Pons (tissue), 1 donor: ENCODE data around the gene FLVCR1.
"Not testable (repeated sequence)": the region's sequence is repeated elsewhere in the genome, so short reads cannot be mapped to it uniquely, and the experiment has no call there.

ENCODE experiments used
- DNase-seq: peaks from one replicate; pipeline ENCODE4 v3.0.0-alpha.2; 2016; ENCODE audit warnings: low spot score

FLVCR1 gene

GRCh38 chr1:212860713-212861581 is 2.9 kb downstream of the FLVCR1 start:
- no peak for DNase-seq

DNA sequence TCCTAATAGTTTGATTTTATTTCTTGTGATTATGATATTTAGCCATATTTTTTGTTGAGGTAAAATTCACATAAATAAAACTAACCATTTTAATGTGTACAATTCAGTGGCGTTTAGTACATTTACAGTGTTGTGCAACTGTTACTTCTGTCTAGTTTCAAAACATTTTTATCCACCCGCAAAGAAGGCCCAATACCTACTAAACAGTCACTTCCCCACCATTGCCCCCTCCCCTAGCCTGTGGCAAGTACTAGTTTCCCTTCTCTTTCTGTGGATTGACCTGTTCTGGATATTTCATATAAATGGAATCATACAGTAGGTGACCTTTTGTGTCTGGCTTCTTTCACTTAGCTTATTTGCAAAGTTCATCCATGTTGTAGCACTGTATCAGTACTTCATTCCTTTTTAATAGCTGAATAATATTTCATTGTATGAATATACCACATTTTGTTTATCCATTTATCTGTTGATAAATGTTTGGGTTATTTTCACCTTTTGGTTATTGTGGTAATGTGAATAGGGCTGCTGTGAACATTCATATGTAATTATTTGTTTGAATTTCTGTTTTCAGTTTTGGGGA is 4.1 kb downstream of the FLVCR1 start:
- no peak for DNase-seq

- not testable (repeated sequence) for DNase-seq
Observed at GRCh38 chr1:212863345-212863744, 5.3 kb downstream of the FLVCR1 start.

- peak; percentile 15 for DNase-seq
Observed at GRCh38 chr1:212864201-212864600, 6.1 kb downstream of the FLVCR1 start.

DNA sequence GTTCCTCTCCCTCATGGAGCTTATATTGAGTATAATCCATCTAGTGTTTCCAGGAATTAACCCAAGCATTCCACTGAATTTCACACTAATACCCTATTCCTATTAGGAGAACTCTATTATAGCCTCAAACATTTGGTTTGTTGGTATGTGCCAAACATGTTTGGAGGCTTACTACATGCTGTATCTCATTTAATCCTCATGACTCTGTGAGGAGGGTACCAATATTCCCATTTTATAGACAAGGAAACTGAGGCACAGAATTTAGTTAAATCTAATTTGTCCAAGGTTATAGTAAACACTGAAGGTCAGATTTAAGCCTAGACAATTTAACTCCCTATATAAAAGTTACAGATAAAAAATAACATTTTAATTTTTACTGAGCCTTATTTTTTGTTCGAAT is 9.1 kb downstream of the FLVCR1 start:
- no peak for DNase-seq

DNA sequence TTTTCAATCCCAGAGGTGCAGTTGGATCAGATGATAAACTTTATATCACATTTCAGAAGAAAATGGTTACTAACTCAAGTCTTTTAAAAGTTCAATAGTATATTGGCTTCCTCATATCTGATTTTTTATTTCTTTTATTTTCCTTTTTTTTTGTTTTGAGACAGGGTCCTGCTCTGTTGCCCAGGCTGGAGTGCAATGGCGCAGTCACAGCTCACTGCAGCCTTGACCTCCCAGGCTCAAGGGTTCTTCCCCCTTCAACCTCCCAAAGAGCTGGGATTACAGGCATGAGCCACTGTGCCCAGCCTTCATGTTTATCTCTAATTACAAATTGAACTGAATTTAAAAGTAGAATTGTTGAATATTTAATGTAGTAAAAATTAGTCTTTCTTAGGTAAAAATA is 13.9 kb downstream of the FLVCR1 start:
- no peak for DNase-seq

DNA sequence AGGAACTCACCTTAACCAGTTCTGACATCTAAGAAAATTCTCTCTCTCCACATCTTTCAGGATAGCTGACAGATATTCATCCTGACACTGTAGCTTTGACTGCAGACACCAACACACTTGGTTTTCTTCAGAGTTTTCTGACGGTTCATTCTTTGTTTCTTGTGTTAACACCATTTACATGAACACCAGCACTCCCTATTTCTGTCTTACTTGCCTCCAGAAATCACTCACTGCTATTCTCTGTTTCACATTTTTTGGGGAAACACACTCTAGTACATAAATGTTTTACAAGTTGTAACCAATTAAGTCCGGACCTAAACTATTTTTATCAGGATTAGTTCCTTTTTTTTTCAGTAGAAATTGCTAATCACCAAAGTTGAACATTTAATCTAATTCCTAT is 15.4 kb downstream of the FLVCR1 start:
- DNase-seq: no peak

DNA sequence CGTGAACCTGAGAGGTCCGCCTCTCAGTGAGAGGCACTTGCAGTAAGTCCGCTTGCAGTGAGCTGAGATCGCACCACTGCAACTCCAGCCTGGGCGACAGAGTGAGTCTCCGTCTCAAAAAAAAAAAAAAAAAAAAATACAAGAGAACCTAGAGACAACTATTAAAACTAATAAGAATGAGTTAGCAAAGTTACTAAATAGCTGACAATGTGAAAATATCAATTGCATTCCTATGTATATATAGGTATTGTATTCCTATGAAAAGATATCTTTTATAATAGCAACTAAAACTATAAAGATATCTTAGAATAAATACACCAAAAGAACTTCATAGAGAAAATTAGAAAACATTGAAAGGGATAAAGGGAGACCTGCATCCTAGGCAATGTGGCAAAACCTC is 20.3 kb downstream of the FLVCR1 start:
- no peak for DNase-seq

- no peak for DNase-seq
Observed at GRCh38 chr1:212879947-212880690, 22.0 kb downstream of the FLVCR1 start.

DNA sequence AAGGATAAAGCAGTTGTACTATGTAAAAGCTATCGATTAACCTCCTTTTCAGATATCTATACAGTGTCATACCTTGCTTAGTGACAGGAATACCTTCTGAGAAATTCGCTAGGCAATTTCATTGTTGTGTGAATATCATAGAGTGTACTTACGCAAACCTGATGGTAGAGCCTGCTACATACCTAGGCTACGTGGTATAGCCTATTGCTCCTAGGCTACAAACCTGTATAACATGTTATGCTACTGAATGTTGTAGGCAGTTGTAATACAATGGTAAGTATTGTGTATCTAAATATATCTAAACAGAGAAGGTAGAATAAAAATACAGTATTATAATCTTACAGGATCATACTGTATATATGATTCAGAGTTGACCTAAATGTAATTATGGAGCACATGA is 26.5 kb downstream of the FLVCR1 start:
- DNase-seq: no peak

GRCh38 chr1:212892108-212892507 is 34.0 kb downstream of the FLVCR1 start:
- no peak for DNase-seq

- DNase-seq: no peak
Observed at GRCh38 chr1:212899845-212900244, 41.8 kb downstream of the FLVCR1 start.

DNA sequence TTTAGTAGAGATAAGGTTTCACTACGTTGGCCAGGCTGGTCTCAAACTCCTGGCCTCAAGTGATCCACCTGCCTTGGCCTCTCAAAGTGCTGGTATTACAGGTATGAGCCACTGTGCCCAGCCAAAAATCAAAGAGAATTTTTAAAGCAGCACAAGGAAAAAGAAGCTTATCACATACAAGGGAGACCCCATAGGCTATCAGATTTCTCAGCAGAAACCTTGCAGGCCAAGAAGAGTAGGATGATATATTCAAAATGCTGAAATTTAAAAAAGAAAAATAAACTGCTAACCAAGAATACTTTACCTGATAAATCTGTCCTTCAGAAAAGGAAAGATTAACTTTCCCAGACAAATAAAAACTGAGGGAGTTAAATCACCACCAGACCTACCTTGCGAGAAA is 43.2 kb downstream of the FLVCR1 start:
- no peak for DNase-seq

- no peak for DNase-seq
Observed at GRCh38 chr1:212902054-212902453, 44.0 kb downstream of the FLVCR1 start.

- no peak for DNase-seq
Observed at GRCh38 chr1:212903664-212904063, 45.6 kb downstream of the FLVCR1 start.

DNA sequence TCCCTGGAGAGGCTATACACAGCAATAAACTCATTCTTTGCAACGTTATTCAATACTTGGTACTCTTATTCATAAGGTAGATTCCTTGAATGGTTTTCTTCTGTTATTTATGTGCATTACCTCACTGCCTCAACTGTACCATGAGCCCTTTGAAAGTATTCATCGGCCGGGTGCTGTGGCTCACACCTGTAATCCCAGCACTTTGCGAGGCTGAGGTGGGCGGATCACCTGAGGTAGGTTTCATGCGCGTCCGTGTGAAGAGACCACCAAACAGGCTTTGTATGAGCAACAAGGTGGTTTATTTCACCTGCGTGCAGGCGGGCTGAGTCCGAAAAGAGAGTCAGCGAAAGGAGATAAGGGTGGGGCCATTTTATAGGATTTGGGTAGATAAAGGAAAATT is 50.0 kb downstream of the FLVCR1 start:
- not testable (repeated sequence) for DNase-seq

- DNase-seq: no peak
Observed at GRCh38 chr1:212908971-212909370, 50.9 kb downstream of the FLVCR1 start.

- DNase-seq: no peak
Observed at GRCh38 chr1:212909652-212910063, 51.6 kb downstream of the FLVCR1 start.

- not testable (repeated sequence) for DNase-seq
Observed at GRCh38 chr1:212910213-212910612, 52.1 kb downstream of the FLVCR1 start.

DNA sequence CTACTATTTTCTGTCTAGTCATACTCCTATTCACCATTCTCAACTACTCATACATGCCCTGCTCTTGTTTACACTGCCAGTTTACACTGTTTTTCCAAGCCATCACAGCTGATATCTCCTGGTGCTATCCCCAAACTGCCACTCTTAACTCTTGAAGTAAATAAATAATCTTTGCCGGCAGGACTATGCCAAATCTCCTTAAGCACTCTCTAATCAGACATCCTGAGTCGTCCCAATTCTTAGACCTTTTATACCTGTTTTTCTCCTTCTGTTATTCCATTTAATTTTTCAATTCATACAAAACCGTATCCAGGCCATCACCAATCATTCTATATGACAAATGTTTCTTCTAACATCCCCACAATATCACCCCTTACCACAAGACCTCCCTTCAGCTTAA is 55.6 kb downstream of the FLVCR1 start:
- not testable (repeated sequence) for DNase-seq

GRCh38 chr1:212914110-212914509 is 56.0 kb downstream of the FLVCR1 start:
- not testable (repeated sequence) for DNase-seq

DNA sequence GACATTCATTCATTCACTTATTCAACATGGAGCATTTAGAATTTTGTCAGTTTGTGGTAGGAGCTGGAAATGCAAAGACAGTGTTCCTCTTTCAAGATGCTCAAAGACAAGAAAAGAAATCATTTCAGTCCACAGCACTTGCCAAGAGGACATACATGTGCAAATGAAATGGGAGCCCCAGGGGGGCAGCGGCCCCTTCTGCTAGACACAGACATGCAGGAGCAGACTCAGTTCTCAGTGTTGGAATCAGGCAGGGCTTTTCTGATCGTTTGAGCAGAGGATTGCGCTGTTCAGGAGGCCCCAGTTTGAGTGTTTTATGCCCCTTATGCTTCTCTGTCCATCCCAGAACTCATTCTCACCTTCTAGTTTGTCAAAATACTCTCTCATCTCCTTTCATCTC is 56.7 kb downstream of the FLVCR1 start:
- no peak for DNase-seq
